PC-3 (cell line): ENCODE results near the gene ARL4C. TPM values are rescaled to one million over a fixed set of nuclear protein-coding genes. Genes with fewer than 3 reads are reported as not detected.

Experiments
- ATAC-seq: fragments of 200-7000 bp; cut with Tn5 transposase; 2 replicates; pipeline ENCODE4 v1.9.1; 2020; ENCODE audit warnings: mild to moderate bottlenecking, moderate library complexity
- BruUV-seq: library from RNA; stranded (reverse); fragments of 400-500 nt; replicated peaks from 2 replicates; lab custom pipeline; 2021; lab: Mats Ljungman, UMichigan
- CTCF ChIA-PET: fragments of 300-600 bp; sonication (Branson Sonifier 250); formaldehyde crosslinking; loops from one replicate; lab custom pipeline; 2022; ENCODE audit warnings: antibody characterized with exemption; lab: Charles Lee
- POLR2A ChIA-PET: fragments of 300-600 bp; sonication (Branson Sonifier 250); formaldehyde crosslinking; loops from one replicate; lab custom pipeline; 2022; ENCODE audit warnings: antibody characterized with exemption; ENCODE audit not compliant: unreplicated experiment; lab: Charles Lee
- DNase-seq: peaks from one replicate; pipeline ENCODE4 v3.0.0-alpha.2; 2015
- H2AFZ ChIP-seq: fragments of 300-600 bp; sonication (generic); 2 replicates; pipeline ENCODE4 v1.6.0; 2016; ENCODE audit warnings: antibody characterized with exemption, low read length
- H3F3A ChIP-seq: fragments of 300-600 bp; sonication (generic); one replicate; pipeline ENCODE4 v1.6.0; 2017; ENCODE audit warnings: antibody characterized with exemption, low read length, control low read depth, mild to moderate bottlenecking; ENCODE audit not compliant: unreplicated experiment
- H3K27ac ChIP-seq: fragments of 300-600 bp; sonication (generic); 2 replicates; pipeline ENCODE4 v1.5.1; 2016; ENCODE audit warnings: mild to moderate bottlenecking, low read length
- H3K27me3 ChIP-seq: fragments of 300-600 bp; sonication (generic); 2 replicates; pipeline ENCODE4 v1.6.1; 2016; ENCODE audit warnings: low read length, mixed read lengths
- H3K36me3 ChIP-seq: fragments of 300-600 bp; sonication (generic); 2 replicates; pipeline ENCODE4 v1.6.1; 2016; ENCODE audit warnings: low read depth, mixed run types, low read length, mixed read lengths
- H3K4me1 ChIP-seq: fragments of 300-600 bp; sonication (generic); 2 replicates; pipeline ENCODE4 v1.5.1; 2016; ENCODE audit warnings: low read length; ENCODE audit not compliant: insufficient read depth
- H3K4me2 ChIP-seq: fragments of 300-600 bp; sonication (generic); 2 replicates; pipeline ENCODE4 v1.6.0; 2016; ENCODE audit warnings: low read length
- H3K4me3 ChIP-seq: fragments of 300-600 bp; sonication (generic); 2 replicates; pipeline ENCODE4 v1.5.1; 2016; ENCODE audit warnings: mild to moderate bottlenecking, low read length, mixed read lengths
- H3K79me2 ChIP-seq: fragments of 300-600 bp; sonication (generic); 2 replicates; pipeline ENCODE4 v1.6.1; 2017; ENCODE audit warnings: low read length, mixed read lengths
- H3K9ac ChIP-seq: fragments of 300-600 bp; sonication (generic); 2 replicates; pipeline ENCODE4 v1.6.0; 2016; ENCODE audit warnings: mild to moderate bottlenecking, low read length
- H3K9me2 ChIP-seq: fragments of 300-600 bp; sonication (generic); replicated peaks from 2 replicates; pipeline ENCODE4 v1.6.1; 2016; ENCODE audit warnings: mixed run types, low read length, mixed read lengths
- H3K9me3 ChIP-seq: fragments of 300-600 bp; sonication (generic); 2 replicates; pipeline ENCODE4 v1.6.1; 2016; ENCODE audit warnings: low read length, mixed read lengths
- H4K20me1 ChIP-seq: fragments of 300-600 bp; sonication (generic); 2 replicates; pipeline ENCODE4 v1.6.1; 2016; ENCODE audit warnings: low read length, mixed read lengths
- CTCF ChIP-seq: fragments of 300-600 bp; sonication (generic); conservative IDR thresholded peaks from 2 replicates; pipeline ENCODE4 v1.5.1; 2017; ENCODE audit warnings: antibody characterized with exemption, low read depth, mild to moderate bottlenecking, low read length
- EZH2 ChIP-seq: fragments of 300-600 bp; sonication (generic); IDR thresholded peaks from one replicate; pipeline ENCODE4 v1.6.1; 2017; ENCODE audit warnings: antibody characterized with exemption, mild to moderate bottlenecking, low read length; ENCODE audit not compliant: unreplicated experiment
- EZH2phosphoT487 ChIP-seq: fragments of 300-600 bp; sonication (generic); IDR thresholded peaks from 2 replicates; pipeline ENCODE4 v1.6.1; 2018; ENCODE audit warnings: mild to moderate bottlenecking, antibody characterized with exemption, low read length, borderline replicate concordance
- intact Hi-C: fragments of 100-400 bp; cut with micrococcal nuclease; formaldehyde crosslinking; loops from 2 replicates; pipeline ENCODE4 v1.9.0; 2023
- total RNA-seq: library from RNA; depleted of rRNA; stranded (reverse); fragments of >200 nt; gene quantifications from 2 replicates; pipeline ENCODE4 v1.2.3, GENCODE V29; 2014

ARL4C gene
- total RNA-seq, 1 experiment from 2014 or later = 19.9 TPM

DNA sequence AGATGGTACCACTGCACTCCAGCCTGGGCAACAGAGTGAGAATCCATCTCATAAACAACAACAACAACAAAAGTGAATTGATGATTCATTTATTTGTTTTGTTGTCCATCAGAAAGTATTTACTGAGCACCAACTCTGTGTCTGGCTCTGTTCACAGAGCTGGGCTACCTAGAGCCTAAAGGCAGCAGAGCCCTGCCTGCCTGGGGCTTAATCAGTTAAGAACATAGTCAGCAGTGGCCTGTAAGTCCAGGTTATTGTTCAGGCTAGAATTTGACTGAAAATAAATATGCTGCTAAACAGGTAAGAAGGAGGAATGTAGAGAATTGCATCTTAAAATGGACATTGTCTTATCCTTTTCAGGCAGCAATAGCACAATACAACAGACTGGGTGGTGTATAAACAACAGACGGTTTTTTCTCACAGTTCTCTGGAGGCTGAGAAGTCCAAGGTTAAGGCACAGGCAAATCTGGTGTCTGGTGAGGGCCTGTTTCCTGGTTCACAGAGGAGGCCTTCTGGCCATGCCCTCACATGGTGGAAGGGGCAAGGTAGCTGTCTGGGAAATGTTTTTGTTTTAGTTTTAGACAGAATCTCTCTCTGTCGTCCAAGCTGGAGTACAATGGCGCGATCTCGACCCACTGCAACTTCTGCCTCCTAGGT is 22.2 kb upstream of the ARL4C start:
- ATAC-seq (no peak), DNase-seq (no peak)
- H3F3A ChIP-seq = no peaks in the 10 kb centered on the region
- H3K9ac ChIP-seq = no peak overlapping the region
- H3K4me2 ChIP-seq = no peak overlapping the region
- H3K27me3 ChIP-seq = no peaks in the 10 kb centered on the region
- ChIA-PET POLR2A (no interaction called here), CTCF (no interaction called here)
- H2AFZ ChIP-seq = no peak overlapping the region
- no peak overlapping the region for H3K4me3 ChIP-seq
- TF ChIP-seq CTCF = no peak
- no peak for TF ChIP-seq EZH2
- TF ChIP-seq EZH2phosphoT487 = no peak
- H3K79me2 ChIP-seq = no peaks in the 10 kb centered on the region
- no TSS peak for BruUV-seq
- H3K9me2 ChIP-seq = no peaks in the 10 kb centered on the region
- no peaks in the 10 kb centered on the region for H3K4me1 ChIP-seq
- no peak overlapping the region for H3K27ac ChIP-seq
- no peaks in the 10 kb centered on the region for H3K36me3 ChIP-seq
- no peaks in the 10 kb centered on the region for H4K20me1 ChIP-seq
- intact Hi-C loops = no loop called here
- no peaks in the 10 kb centered on the region for H3K9me3 ChIP-seq

- BruUV-seq = no TSS peak
- Histone ChIP-seq H3K36me3 (no peaks in the 10 kb centered on the region), H3K9me2 (no peaks in the 10 kb centered on the region), H4K20me1 (no peaks in the 10 kb centered on the region), H3K9ac (no peak overlapping the region), H3F3A (no peaks in the 10 kb centered on the region), H3K9me3 (no peaks in the 10 kb centered on the region), H2AFZ (no peak overlapping the region), H3K79me2 (no peaks in the 10 kb centered on the region), H3K4me3 (no peak overlapping the region), H3K27me3 (no peaks in the 10 kb centered on the region), H3K4me1 (no peaks in the 10 kb centered on the region), H3K27ac (no peak overlapping the region), H3K4me2 (no peak overlapping the region)
- ChIA-PET POLR2A (no interaction called here), CTCF (no interaction called here)
- DNase-seq (no peak), ATAC-seq (no peak)
- intact Hi-C loops = no loop called here
- TF ChIP-seq EZH2 (no peak), EZH2phosphoT487 (no peak), CTCF (no peak)
These were observed 21.1 kb upstream of the ARL4C start for GRCh38 chr2:234517971-234518370.

GRCh38 chr2:234514873-234515638 is 18.2 kb upstream of the ARL4C start:
- Histone ChIP-seq H3K27ac (no peak overlapping the region), H3K9ac (no peak overlapping the region), H3F3A (no peaks in the 10 kb centered on the region), H4K20me1 (no peaks in the 10 kb centered on the region), H3K36me3 (no peaks in the 10 kb centered on the region), H3K9me2 (no peaks in the 10 kb centered on the region), H2AFZ (no peak overlapping the region), H3K4me3 (no peak overlapping the region), H3K27me3 (no peaks in the 10 kb centered on the region), H3K9me3 (no peaks in the 10 kb centered on the region), H3K4me1 (no peaks in the 10 kb centered on the region), H3K79me2 (no peaks in the 10 kb centered on the region), H3K4me2 (no peak overlapping the region)
- ChIA-PET CTCF (no interaction called here), POLR2A (no interaction called here)
- intact Hi-C loops = no loop called here
- ATAC-seq (no peak), DNase-seq (no peak)
- TF ChIP-seq CTCF (no peak), EZH2 (no peak), EZH2phosphoT487 (no peak)
- no TSS peak for BruUV-seq
